GM12801 (cell line): ENCODE data around the gene NDUFB4.

ENCODE experiments used
- TF ChIP-seq, protein P1 (sequence below): IDR thresholded peaks from one replicate; pipeline ENCODE4 v1.5.1; 2011; ENCODE audit warnings: control low read depth; ENCODE audit not compliant: insufficient read length; ENCODE audit errors: extremely low read depth

The NDUFB4 gene

GRCh38 chr3:120634539-120634938, 38.4 kb downstream of the NDUFB4 start:
- TF ChIP-seq, protein P1, sequence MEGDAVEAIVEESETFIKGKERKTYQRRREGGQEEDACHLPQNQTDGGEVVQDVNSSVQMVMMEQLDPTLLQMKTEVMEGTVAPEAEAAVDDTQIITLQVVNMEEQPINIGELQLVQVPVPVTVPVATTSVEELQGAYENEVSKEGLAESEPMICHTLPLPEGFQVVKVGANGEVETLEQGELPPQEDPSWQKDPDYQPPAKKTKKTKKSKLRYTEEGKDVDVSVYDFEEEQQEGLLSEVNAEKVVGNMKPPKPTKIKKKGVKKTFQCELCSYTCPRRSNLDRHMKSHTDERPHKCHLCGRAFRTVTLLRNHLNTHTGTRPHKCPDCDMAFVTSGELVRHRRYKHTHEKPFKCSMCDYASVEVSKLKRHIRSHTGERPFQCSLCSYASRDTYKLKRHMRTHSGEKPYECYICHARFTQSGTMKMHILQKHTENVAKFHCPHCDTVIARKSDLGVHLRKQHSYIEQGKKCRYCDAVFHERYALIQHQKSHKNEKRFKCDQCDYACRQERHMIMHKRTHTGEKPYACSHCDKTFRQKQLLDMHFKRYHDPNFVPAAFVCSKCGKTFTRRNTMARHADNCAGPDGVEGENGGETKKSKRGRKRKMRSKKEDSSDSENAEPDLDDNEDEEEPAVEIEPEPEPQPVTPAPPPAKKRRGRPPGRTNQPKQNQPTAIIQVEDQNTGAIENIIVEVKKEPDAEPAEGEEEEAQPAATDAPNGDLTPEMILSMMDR, result no peak

DNA sequence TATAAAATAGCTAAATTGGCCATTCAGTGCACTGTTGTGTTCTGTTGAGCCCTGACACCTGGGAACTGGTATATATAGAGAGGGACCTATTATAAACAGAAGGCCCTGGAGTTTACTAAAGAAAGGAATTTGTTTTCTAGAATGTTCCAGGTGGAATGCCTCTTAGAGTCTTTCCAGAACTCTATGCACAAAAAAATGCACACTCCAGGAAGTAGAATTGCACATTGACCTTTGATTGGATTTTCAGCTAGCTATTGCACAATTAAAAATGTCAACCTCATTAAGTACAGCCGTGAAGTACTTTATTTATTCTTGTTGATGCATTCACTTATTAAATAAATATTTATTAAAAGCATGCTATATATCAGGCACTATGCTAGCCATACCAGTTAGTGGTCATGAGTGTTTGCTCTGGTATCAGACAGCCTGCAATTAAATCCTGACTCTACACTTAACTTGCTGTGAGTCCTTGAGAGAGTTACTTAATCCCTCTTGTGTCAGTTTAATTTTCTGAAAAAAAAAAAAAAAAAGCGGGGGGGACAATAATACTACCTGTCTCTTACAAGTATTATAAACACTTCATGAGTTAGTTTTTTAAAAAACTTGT, 40.8 kb downstream of the NDUFB4 start:
- TF ChIP-seq, protein P1, result no peak

GRCh38 chr3:120637851-120638559, 41.9 kb downstream of the NDUFB4 start:
- TF ChIP-seq, protein P1, result no peak

- TF ChIP-seq, protein P1, result no peak
Measured at GRCh38 chr3:120640231-120640630, 44.1 kb downstream of the NDUFB4 start.

DNA sequence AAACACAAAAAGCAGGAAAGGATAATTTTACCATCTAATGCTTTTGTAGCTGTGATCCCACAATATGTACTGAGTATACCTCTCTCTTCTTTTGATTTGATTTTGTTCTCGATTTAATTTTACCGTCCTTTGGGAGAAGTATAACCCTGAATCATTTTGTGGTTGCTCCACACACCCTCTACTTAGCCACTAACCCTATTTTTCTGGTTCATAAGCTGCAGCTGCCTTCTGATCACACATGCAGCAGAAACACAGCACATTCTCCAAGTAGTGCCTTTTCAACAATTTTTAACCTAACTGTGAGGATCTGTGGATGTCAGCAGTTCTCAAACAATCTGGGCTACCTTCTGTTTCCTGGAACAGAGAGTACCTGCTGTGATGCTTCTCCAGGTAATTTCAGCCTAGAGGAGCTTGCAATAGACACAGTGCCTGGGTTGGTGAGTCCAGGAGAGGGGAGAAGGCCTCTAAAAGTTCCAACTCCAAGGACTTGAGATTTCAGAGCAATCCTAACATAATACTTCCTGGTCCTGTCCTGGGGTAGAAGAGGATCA, 45.6 kb downstream of the NDUFB4 start:
- TF ChIP-seq, protein P1, result no peak

- TF ChIP-seq, protein P1, result no peak
Measured at GRCh38 chr3:120642368-120642948, 46.3 kb downstream of the NDUFB4 start.

DNA sequence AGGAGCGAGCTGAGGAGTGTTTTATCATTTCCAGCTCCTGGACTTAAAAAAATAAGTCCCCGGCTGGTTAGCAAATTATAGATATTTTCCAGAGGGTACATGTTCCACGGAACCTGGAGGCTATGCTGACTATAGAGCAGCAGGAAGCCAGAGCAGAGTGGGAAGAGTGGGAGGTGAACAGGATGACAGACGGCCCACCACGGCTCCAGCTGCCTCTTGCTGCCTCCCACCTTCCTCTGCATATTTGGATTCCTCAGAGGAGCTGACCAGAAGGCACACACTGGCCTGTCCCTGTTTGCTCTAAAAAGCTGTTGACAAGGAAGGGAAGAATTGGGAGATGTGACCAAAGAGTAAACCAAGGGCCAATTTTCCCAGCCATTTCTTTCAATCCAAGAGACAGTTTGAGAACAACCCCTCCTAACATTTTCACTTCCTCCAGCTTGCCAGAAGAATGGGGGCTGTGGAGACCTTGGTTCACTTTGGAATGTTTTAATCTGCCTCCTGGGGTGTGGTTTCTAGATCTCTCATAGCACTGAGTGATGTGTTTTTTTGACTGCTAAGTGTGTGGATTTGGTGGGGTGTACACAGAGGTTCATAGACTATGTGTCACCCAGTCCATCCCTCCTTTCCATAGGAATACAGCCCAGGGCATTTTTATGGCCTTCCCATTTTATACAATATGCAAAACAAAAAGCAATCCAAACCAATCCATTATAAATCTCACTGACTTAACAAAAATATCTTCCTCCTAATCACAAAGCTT, 49.1 kb downstream of the NDUFB4 start:
- TF ChIP-seq, protein P1, result no peak
